GM19023 (cell line): ENCODE data around the gene REPS1.
"Not testable (repeated sequence)": the region's sequence is repeated elsewhere in the genome, so short reads cannot be mapped to it uniquely, and the experiment has no call there.

Experiments
- ATAC-seq: cut with Tn5 transposase; IDR thresholded peaks from one replicate; pipeline ENCODE4 v1.9.1; 2021; ENCODE audit warnings: mild to moderate bottlenecking, moderate library complexity; ENCODE audit not compliant: unreplicated experiment

The REPS1 gene

DNA sequence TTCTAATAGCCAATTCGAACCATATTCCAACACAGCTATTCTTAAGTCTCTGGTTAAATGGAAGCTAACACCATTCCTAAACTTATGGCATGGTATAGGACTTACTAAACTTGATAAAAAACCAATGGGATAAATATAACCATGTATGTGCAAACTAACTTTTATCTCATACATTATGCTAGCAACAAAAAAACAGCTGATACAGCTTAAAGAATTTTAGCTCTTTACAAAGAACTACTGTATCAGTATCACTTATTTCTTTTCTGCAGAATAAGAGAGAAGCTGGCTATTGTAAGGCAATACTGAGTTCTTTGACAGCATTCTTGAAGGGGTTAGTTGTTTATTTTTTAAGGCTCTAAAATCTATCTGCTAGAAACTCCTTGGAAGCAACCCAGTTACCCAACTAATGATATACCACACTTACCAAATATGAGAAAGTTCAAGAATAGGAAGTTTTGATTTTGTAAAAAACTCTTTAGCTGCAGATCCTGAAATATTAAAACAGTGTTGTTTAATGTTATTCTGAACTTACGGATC lies 44.9 kb downstream of the REPS1 start:
- ATAC-seq = no peak

DNA sequence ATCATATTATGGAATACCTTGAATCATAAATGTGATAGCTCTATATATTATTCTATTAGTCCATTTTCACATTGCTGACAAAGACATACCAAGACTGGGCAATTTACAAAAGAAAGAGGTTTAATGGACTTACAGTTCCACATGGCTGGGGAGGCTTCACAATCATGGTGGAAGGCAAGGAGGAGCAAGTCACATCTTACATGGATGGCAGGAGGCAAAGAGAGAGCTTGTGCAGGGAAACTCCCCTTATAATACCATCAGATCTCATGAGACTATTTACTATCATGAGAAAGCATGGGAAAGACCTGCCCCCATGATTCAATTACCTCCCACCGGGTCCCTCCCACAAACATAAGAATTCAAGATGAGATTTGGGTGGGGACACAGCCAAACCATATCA lies 51.2 kb downstream of the REPS1 start:
- not testable (repeated sequence) for ATAC-seq

DNA sequence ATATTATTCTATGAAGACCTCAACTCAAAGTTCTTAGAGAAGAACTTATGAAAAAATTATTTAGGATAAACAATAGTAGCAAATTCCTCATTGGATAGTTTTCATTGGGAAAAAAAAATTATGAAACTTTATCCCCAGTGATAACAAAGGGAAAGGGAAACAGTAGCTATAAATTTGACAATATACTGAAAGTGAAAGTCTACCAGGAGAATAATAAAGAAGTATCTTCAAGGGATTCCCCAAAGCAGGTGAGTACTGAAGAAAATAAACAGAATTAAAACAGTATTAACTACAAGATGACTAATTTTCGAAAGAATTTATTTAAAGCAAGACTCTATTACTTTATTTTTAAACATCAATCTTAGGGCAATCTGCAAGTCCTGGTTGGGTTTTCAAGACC lies 56.4 kb downstream of the REPS1 start:
- ATAC-seq = no peak

DNA sequence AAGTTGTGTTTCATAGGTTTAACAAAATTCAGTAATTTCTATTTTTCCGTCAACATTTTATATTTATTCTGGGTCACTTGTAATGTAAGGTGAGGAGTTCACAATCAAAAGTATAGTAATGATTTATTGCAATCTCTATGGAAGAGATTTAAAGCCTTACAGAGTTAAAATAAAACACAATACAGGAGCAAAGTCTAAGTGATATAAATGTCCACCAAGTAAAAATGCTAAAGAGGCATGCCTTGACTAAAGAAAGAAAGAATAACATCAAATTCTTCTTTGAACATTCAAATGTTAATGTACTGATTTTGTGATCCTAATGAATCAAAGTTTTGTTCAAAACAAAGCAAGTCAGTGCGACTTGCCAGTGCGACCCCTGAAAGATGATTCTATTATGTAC lies 61.5 kb downstream of the REPS1 start:
- no peak for ATAC-seq

DNA sequence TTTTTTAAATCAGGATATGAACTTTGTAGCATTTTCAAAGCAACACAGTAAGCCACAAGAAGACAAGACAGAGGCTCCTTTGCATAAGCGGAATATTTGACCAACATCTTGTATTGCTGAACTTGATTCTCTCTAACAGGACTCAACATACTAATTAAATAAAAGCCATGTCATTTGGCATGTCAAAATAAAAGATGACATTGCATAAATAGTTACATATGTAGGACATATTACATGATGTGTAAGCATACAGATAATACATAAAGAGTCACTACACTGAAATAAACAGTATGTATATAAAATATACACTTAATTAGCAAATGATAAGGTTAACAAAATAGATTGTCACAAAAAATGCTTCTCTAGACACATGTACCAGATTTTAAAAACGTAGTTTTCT lies 62.2 kb downstream of the REPS1 start:
- no peak for ATAC-seq

DNA sequence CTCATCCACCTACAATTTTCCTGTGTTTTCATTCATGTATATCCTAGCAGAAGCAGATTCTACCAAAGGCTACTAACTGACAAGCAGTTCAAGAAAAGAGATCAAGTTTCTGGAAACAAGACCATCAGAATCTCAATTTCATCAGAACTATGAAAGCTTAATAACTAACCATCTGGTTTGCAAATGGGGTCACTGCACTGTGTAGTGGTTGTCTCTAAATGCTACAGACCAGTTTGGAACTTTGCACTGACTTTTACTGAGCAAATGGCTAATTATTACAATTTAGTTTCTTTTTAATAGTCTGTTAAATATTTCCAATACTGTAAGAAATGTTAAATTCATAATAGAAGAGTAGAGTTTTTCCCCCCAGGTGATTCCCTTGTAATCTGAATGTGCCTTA lies 64.5 kb downstream of the REPS1 start:
- ATAC-seq = no peak

DNA sequence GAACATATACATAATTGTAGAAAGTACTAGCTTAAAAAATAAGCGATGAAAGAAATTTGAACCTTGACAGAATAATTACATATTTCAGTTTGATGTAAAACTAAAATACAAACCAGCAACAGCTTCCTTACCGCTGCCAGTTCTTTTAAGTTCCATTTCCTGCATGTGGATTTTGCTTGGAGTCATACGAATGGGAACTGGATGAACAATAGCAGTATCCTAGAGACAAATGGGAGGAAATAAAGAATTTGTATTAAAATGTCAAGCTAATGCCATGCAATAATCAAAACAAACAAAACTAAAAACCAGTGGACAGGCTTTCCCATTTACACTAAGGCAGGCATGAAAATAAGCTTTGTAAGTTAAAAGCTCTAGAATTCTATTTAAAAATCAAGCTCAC lies 67.1 kb downstream of the REPS1 start:
- ATAC-seq = no peak

DNA sequence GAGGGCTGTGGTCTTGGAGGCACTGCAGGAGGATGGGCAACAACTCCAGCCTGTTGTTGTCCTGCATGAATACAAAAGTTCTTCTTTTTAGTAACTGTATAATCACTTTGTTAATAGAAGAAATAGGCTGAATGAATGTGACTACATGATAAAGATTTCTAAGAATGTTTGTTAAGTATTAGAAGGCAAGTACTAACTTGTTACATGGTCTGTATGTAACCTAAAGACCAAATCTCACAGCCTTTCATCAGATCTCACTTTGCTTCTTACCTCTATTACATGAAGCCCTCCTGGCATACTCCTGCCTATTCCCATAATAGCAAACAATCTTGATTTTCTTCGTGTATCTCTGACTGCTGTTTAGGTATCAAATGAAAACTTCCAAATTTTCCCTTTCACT lies 73.4 kb downstream of the REPS1 start:
- no peak for ATAC-seq

DNA sequence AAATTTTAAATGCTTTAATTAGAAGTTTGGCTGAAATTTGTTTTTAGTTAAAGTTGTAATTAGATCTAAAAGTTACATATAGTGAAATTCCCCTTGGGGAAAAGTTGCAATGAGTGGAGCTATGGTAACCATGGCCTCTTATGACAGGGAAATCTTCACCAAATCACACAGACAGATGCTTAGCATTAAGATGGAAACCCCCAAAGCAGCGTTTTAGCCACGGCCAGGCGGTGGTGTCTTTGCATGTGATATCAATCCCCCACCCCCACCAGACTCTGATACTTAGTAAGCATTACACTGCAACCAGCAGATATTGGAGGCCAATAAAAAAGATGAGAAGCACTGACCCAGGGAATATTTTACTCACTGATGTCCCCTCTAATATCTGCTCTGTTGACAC lies 75.7 kb downstream of the REPS1 start:
- no peak for ATAC-seq

DNA sequence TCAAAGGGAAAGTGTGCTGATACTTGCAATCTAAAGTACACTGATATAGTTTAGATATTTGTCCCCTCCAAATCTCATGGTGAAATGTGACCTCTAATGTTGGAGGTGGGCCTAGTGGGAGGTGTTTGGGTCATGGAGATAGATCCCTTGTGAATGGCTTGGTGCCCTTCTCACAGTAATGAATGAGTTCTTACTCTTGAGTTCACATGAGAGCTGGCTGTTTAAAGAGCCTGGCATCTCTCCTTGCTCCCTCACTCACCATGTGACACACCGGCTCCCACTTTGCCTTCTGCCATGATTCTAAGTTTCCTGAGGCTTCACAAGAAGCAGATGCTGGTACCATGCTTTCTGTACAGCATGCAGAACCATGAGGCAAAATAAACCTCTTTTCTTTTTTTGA lies 78.1 kb downstream of the REPS1 start:
- no peak for ATAC-seq

DNA sequence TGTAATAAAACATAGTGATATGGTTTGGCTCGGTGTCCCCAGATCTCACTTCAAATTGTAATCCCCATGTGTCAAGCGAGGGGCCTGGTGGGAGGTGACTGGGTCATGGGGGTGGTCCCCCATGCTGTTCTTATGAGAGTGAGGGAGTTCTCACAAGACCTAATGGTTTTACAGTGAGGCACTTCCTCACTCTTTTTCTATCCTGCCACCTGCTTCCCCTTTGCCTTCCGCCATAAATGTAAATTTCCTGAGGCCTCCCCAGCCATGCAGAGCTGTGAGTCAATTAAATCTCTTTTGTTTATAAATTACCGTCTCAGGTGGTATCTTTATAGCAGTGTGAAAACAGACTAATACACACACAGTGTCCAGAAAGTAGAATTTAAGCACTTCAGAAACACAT lies 78.5 kb downstream of the REPS1 start:
- no peak for ATAC-seq

DNA sequence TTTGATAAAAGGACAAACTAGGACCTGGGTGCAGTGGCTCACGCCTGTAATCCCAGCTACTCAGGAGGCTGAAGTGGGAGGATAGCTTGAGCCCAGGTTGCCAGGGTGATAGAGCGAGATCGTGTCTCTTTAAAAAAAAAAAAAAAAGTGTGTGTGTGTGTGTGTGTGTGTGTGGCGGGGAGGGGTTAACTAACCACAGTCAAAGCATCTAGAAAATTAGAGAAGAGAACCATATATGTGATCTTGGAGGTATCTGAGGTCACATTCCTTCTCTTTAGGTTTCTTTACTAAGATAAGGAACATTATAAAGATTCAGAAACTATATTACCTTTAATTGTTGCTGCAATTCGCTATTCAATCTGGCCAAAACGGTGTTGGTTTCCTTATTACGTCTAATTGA lies 80.9 kb downstream of the REPS1 start:
- no peak for ATAC-seq

DNA sequence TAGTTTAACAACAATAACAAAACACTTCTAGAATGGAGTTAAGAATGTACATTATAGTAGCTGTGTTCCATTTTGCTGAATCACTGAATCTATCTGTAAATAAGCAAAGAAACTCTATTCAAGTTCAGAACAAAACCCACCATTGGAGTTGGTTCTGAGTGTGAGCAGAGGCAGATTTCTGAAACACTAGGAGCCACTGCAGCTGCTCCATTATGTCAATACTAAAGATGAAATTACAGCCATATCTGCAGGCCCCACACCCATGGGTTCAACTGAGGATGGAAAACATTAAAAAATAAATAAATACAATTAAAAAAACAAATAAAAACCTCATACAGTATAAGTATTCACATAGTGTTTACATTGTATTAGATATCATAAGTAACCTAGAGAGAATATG lies 91.0 kb downstream of the REPS1 start:
- ATAC-seq = no peak

DNA sequence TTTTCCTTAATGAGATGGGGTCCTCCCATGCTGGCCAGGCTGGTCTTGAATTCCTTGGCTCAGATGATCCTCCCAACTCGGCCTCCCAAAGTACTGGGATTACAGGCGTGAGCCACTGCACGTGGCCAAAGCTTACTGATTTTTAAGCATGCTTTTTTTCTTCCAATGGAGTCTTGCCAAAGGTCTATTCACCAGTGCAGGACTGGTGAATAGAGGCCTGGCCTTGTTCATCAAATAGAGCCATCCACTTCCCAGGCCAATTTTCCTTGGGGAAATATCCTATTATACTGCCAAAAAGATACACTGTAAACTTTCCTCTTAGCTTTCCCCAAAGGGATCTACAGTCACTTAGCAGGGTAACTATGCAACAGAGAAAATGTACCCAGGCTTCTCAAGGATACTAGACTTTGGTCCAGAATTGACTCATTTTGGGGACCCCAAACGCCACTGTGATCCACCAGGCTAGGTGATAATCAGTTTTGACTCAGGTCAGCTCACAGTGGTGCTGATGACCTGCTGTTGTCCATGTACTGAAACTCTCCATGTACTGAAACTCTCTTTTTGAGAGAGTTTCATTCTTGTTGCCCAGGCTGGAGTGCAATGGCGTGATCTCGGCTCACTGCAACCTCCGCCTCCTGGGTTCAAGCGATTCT lies 91.8 kb downstream of the REPS1 start:
- no peak for ATAC-seq

DNA sequence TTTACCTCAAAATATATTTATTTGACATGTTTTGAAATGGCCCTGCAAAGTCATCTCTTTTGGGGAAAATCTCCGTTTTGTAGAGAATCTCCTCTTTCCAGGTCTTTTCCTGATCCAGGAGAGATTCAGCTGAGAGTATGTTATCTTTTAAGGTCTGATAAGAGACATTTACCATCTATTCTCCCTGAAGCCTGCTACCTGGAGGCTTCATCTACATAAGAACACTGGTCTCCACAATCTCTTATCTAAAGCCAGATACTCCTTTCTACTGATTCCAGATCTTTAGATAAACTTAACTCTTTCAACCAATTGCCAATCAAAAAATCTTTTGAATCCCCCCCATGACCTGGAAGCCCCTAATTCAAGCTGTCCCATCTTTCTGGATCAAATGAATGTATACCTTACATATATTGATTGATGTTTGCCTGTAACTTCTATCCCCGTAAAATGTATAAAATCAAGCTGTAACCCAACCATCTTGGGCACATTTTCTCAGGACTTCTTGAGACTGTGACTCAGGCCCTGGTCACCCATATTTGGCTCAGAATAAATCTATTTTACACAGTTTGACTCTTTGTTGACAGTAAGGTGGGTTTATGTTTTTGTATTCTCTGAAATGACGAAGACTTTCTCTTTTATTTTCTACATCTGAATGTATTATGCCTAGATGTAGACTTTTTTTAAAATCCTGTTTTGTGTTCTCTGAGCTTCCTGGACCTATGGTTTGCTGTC lies 96.6 kb downstream of the REPS1 start:
- no peak for ATAC-seq

DNA sequence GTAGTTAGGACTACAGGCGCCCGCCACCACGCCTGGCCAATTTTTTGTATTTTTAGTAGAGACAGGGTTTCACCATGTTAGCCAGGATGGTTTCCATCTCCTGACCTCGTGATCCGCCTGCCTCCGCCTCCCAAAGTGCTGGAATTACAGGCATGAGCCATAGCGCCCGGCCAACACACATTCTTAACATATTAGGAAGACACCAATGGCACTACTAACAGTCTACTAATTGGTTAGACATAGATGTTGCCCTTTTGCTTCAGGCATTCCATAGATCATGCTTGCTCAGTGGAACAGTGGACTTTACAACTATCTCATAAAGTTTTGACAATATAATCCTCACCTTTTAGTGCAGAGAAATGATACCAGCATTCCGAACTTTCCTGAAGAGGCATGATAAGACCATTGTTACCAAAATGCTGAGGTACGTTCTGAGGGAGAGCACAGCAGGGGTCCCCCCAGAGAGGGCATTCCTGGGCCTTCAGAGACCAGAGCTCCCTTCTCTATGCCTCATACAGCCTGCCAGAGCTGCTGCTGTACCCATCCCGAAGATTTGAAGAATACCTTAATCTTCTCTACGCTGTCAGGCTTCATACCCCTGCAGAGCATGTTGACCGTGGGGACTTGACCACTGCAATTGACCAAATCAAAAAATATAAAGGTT lies 102.8 kb downstream of the REPS1 start:
- ATAC-seq = no peak

DNA sequence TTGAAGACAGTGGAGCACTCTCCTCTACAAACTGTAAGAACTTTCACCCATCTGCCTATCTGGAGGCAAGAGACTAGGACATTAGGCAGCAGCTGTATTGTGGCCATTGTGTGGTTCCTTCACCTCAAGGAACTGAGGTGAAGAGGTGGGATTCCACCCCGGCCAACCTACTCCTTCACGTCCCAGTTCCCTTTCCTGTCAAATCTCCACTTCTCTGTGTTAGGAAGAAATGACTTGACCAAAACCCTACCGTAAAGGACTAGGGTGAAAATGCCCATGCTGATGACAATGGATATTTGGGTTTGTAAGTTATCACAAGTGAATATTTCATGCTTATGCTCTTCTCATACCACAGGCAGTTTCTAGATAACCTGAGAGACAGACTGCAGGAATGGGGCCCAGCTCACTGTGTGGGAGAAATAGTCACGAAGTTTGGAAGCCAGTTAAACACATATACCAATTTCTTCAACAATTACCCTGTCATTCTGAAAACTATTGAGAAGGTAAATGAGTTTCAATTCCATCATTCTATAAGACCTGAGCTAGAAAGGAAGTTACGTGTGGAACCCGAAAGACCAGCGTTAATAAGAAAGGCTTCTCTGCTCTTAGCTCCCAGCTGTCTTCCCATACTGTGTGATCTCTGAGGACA lies 105.6 kb downstream of the REPS1 start:
- peak; percentile 78 for ATAC-seq

DNA sequence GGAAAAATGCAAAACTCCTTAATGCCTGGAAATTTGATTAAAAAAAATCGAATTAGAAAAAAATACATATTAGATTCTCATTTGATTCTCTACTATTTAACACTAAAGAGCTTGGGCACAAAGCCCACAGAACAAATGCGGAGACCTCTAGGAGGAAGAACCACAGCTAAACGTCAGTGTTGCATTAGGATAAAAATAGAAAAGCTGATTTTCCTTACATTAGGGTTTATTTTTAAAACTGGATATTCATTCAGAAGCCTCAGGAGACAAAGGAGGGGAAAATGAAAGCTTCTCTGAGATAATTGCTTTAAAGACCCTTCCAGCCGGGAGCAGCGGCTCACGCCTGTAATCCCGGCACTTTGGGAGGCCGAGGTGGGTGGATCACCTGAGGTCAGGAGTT lies 114.9 kb downstream of the REPS1 start:
- no peak for ATAC-seq

DNA sequence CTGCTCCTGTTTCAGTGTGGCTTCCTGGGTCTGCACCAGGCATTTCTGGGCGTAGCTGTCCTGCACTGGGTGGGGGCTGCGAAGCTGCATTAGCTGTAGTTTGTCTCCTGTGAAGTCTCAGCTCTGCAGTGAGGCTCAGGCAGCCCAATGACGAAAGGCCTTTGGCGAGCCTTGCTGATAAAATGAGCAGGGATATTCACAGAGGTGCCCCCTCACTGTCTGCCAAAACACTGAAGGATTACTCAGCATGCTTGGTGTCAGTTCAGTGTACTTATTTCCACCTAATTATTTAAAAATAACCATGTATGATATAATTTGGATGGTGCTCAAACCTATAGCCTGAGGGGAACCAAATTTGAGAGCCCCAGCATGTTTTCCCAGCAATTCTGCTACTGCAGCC lies 118.7 kb downstream of the REPS1 start:
- ATAC-seq = no peak

DNA sequence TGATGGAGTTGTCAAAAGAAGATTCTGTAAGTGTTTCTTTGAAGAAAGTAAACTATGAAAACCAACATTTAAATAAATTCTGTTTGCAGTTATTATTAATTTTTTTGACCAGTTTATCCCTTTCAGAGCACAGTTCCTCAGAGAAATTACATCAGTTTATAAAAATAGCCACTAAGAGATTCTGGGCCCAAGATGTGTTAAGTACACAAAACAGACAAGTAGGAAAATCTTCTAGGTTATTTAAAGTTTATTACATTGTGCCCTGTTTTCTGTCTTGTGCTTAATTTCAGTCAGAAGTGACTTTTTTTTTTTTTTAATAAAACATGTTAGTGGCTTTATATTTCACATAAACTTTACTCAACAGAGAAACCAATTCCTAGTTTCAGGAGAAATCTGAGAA lies 119.9 kb downstream of the REPS1 start:
- no peak for ATAC-seq

DNA sequence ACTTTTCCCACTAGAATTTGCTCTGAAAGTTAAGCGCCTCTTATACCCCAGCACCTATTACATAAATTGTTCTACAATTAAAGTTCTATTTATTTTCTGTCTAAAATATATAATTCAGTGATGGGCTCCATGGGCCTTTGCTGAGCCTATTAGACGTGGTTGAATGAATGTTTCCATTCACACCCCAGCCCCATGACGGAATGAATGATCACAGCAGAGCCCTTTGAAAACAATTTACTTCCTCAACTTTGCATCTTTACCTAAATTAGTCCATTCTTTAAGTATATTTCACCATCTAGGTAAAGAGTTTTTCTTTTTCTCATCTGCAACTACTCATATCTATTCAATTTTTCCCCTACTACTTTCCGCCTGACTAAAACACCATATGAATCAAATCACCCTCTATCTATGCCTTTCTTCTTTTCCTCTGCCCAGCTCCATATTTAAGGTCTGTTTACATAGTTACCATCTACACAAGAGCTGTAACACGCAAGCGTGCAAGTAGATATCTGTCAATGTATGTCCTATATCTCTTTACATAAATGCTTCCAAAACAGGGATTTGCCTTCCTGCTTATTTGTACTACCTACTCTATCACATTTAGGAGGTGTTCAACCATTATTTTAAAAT lies 122.5 kb downstream of the REPS1 start:
- no peak for ATAC-seq
